SK-N-MC (cell line): ENCODE measurements around the gene B4GALNT4.

Source experiments
- DNase-seq: peaks from one replicate; pipeline ENCODE4 v3.0.0-alpha.2; 2011; ENCODE audit warnings: low read depth, low spot score
- H3K27ac ChIP-seq: fragments of 200-600 bp; sonication (generic); 2 replicates; pipeline ENCODE4 v1.5.1; 2016; ENCODE audit warnings: mixed run types
- H3K36me3 ChIP-seq: fragments of 200-600 bp; sonication (generic); 2 replicates; pipeline ENCODE4 v1.6.1; 2017; ENCODE audit warnings: antibody characterized with exemption, low read length, mixed read lengths; ENCODE audit not compliant: insufficient read depth
- H3K4me3 ChIP-seq: fragments of 200-600 bp; sonication (generic); 2 replicates; pipeline ENCODE4 v1.5.1; 2016
- H3K9ac ChIP-seq: fragments of 200-600 bp; sonication (generic); 2 replicates; pipeline ENCODE4 v1.8.0; 2017; ENCODE audit warnings: mixed run types, mixed read lengths; ENCODE audit not compliant: insufficient read length
- H3K9me3 ChIP-seq: fragments of 200-600 bp; sonication (generic); 2 replicates; pipeline ENCODE4 v1.6.1; 2017; ENCODE audit warnings: low read depth, mild to moderate bottlenecking, antibody characterized with exemption, low read length, moderate library complexity, mixed read lengths
- EZH2 ChIP-seq: fragments of 200-600 bp; sonication (generic); IDR thresholded peaks from one replicate; pipeline ENCODE4 v1.6.1; 2017; ENCODE audit warnings: antibody characterized with exemption
- FOXP2 ChIP-seq: optimal IDR thresholded peaks from 2 replicates; pipeline ENCODE3; 2011; ENCODE audit warnings: mild to moderate bottlenecking, moderate library complexity; ENCODE audit not compliant: insufficient read depth; ENCODE audit errors: extremely low read length, control extremely low read depth
- POLR2AphosphoS5 ChIP-seq: IDR thresholded peaks from 2 replicates; pipeline ENCODE4 v1.6.1; 2012; ENCODE audit warnings: mild to moderate bottlenecking, low read depth, low read length, borderline replicate concordance

Gene B4GALNT4

DNA sequence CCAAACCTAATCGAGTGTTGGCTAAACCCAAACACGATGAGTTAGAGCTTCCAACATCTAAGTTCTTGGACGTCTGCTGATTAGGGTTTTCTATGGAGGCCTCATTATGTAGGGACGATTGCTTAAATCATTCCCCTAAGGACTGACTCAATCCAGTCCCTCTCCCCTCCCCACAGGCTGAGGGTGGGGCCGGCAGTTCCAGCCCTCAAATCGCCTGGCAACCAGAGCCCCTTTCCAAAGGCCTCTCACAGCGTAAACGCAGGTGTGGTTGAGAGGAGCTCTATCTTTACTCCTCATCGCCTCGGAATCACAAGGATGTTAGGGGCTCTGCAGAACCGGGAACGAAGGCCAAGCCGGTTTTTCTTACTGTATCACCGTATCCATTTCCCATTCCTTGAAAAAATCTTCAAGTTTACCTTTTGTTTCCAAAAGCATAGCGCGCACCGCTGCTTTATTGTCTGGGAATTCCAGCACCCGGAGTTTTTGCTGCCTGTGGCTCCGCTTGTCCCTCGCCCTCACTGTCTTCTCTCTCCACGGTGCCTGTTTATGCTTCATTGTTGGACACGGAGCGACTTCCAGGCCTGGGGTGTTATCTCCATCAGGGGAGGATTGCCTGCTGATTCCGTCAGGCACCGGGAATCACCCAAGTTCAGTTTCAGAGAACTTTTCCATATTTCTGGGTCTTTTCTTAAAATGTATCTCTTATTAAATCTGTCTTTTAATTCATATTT lies 34.9 kb upstream of the B4GALNT4 start:
- Histone ChIP-seq H3K9me3 (no peaks in the 10 kb centered on the region), H3K27ac (peak overlapping the region; percentile 75), H3K4me3 (peak overlapping the region; percentile 9; the same call in 1 of the 2 replicates), H3K36me3 (no peaks in the 10 kb centered on the region), H3K9ac (no peak overlapping the region)
- TF ChIP-seq POLR2AphosphoS5 (no peak), FOXP2 (no peak), EZH2 (no peak)
- no peak for DNase-seq

DNA sequence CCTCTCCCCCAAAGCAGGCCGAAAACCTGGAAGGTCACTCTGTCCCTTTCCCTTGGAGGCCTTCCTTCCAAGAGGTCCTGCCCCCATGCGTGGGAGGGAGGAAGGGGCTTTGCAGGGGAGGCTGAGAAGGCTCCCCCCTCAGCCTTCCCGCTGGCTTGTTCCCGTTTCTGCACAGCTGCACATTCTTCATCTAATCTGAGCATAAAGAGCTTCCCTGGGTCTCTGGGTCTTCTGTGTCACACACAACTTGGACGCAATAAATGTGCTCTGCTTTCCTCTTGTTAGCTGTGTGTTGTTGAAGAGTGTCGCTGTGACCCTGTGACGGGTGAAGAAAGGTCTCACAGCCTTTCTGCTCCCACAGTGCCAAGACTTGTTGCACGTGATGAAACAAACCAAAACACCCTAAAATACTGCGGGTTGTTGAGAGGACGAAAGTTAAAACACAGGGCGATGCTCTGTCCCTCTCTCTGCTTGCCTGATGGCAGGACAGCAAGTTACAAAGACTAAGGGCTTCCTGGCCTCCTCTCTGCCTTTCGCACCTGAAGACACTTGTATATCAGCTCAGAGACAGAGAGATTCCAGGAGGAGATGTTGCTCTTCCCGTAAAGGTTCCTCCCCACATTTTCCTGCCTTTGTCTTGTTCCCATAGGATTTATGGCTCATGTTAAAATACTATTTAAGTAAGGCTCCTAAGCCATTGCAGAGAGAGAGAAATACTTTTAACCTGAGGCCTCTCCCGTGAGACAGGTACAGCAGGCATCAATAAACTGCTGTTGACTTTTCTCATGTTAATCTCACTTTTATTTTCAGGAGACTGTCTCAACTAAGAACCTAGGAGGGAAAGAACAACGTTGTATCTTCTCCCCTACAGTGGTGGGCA lies 33.3 kb upstream of the B4GALNT4 start:
- Histone ChIP-seq H3K27ac (peak overlapping the region; percentile 65), H3K9ac (peak overlapping the region; percentile 60), H3K9me3 (no peaks in the 10 kb centered on the region), H3K36me3 (no peaks in the 10 kb centered on the region), H3K4me3 (no peak overlapping the region)
- no peak for TF ChIP-seq POLR2AphosphoS5
- no peak for TF ChIP-seq EZH2
- no peak for TF ChIP-seq FOXP2
- DNase-seq, result no peak

DNA sequence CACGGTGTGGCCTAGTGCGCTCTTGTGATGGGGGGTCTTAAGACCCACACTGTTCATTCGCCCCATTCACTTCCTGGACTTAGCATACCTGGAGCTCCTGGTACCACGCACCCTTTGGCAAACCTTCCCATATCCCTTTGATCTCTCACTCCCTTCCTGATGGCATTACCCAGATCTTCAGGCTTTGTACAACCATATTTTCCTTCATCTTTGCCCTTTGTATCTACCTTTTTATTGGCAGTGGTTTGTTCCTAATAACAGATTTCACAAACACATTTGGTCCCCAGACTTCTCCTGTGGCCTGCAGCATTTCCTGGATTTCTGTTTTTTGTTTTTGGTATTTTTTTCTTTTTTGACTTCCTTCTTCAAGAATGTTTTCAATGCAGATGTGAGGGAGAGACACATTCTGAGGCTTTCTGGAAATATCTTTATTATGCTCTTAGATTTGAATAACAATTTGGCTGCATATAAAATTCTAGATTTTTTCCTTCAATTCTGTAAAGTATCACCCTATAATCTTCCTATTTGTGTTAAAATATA lies 32.6 kb upstream of the B4GALNT4 start:
- H3K36me3 ChIP-seq, result no peaks in the 10 kb centered on the region
- H3K4me3 ChIP-seq, result no peak overlapping the region
- no peaks in the 10 kb centered on the region for H3K9me3 ChIP-seq
- H3K27ac ChIP-seq, result peak overlapping the region; percentile 53
- TF ChIP-seq FOXP2, result no peak
- TF ChIP-seq EZH2, result no peak
- TF ChIP-seq POLR2AphosphoS5, result no peak
- H3K9ac ChIP-seq, result no peak overlapping the region
- DNase-seq, result no peak

DNA sequence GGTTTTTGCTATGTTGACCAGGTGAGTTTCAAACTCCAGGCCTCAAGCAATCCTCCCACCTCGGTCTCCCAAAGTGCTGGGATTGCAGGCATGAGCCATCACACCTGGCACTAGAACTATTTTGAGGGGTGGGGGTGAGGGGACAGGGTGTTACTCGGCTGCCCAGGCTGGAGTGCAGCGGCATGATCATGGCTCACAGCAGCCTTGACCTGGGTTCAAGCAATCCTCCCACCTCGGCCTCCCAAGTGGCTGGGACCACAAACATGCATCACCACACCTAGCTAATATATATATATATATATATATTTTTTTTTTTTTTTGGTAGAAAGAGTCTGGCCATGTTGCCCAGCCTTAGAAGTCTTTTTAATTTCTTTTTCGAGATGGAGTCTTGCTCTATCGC lies 31.6 kb upstream of the B4GALNT4 start:
- Histone ChIP-seq H3K27ac (no peak overlapping the region), H3K36me3 (no peaks in the 10 kb centered on the region), H3K4me3 (no peak overlapping the region), H3K9me3 (no peaks in the 10 kb centered on the region), H3K9ac (no peak overlapping the region)
- DNase-seq, result no peak
- no peak for TF ChIP-seq EZH2
- TF ChIP-seq FOXP2, result no peak
- TF ChIP-seq POLR2AphosphoS5, result no peak

DNA sequence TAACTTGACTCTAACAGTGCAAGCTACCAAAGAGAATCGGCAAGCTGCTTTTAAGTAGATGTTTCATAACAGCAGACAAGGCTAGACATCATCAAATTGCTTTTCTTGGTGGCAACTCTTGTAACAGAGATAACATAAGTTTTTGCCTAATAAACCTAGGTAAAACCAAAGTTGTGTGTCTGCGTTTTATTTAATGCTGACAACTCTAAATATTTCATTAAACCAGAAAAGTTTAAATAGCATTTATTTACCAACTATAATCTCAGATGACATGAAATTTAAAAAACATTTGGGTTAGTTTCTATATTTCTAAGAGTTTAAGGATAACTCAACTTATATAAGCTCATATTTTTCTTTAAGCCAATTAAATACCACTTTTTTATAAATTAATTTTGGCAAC lies 29.3 kb upstream of the B4GALNT4 start:
- Histone ChIP-seq H3K9ac (no peak overlapping the region), H3K4me3 (no peak overlapping the region), H3K27ac (no peak overlapping the region), H3K9me3 (no peaks in the 10 kb centered on the region), H3K36me3 (no peaks in the 10 kb centered on the region)
- no peak for DNase-seq
- no peak for TF ChIP-seq POLR2AphosphoS5
- no peak for TF ChIP-seq EZH2
- no peak for TF ChIP-seq FOXP2

DNA sequence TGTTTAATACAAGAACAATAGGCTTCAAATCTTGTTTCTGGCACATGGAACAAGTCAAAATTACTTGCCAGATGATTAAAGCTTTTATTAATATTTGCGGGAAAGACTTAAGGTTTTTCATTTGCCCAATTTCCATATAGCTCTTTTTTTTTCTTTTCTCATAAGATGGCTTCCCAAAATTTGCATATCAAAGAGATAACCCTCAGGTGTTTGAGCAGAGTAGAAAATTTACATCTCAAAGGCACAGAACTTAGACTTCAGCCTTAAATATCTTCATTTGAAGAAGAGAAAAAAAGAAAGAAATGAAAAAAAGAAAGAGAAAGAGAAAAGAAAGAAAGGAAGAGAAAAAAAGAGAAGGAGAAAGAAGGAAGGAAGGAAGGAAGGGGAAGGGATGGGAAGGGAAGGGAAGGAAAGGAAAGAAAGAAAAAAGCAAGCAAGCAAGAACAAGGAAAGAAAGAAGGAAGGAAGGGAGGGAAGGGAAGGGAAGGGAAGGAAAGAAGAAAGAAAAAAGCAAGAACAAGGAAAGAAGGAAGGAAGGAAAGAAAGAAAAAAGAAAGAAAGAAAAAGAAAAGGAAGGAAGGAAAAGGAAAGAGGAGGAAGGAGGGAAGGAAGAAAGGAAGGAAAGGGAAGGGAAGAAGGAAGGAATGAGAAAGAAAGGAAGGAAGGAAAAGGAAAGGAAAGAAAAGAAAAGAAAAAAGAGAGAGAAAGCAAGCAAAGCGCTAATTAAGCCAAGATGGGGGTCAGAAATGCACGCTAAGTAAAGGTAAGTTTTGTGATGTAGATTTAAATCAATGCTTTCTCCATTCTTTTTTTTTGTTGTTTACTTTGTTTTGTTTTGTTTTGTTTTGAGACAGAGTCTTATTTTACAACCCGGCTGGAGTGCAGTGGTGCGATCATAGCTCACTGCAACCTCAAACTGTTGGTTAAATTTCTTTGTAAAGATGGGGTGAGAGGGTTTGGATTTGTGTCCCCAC lies 28.5 kb upstream of the B4GALNT4 start:
- Histone ChIP-seq H3K36me3 (no peaks in the 10 kb centered on the region), H3K9me3 (no peaks in the 10 kb centered on the region), H3K27ac (no peak overlapping the region), H3K9ac (no peak overlapping the region), H3K4me3 (no peak overlapping the region)
- TF ChIP-seq POLR2AphosphoS5 (no peak), EZH2 (no peak), FOXP2 (no peak)
- DNase-seq, result no peak

DNA sequence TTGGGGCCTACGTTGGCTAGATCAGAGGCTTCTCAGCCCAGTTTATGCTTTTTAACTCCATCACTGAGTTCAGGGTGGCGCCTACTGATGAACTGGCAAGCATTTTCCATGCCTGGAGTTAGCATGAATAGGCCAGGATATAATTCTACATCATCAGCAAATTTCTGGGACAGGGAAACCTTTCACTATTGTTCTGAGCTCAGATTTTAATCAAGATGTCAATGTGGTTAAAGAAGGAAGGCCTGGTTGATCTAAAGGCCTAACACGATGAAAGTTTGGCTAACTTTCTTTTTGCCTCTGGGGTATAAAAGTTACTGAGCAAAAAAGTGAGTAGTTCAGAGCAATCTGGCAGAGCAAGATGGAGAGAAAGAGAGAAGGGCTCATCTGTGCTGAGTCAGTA lies 27.0 kb upstream of the B4GALNT4 start:
- no peak for TF ChIP-seq POLR2AphosphoS5
- no peak for TF ChIP-seq EZH2
- H3K9ac ChIP-seq, result peak overlapping the region; percentile 63
- DNase-seq, result peak; percentile 62
- no peaks in the 10 kb centered on the region for H3K9me3 ChIP-seq
- H3K36me3 ChIP-seq, result no peaks in the 10 kb centered on the region
- H3K4me3 ChIP-seq, result no peak overlapping the region
- peak overlapping the region; percentile 94 for H3K27ac ChIP-seq
